HG03139 (cell line): ENCODE results near the gene FBL.

Experiments
- ATAC-seq: cut with Tn5 transposase; IDR thresholded peaks from one replicate; pipeline ENCODE4 v1.9.1; 2021; ENCODE audit not compliant: unreplicated experiment

The FBL gene

DNA sequence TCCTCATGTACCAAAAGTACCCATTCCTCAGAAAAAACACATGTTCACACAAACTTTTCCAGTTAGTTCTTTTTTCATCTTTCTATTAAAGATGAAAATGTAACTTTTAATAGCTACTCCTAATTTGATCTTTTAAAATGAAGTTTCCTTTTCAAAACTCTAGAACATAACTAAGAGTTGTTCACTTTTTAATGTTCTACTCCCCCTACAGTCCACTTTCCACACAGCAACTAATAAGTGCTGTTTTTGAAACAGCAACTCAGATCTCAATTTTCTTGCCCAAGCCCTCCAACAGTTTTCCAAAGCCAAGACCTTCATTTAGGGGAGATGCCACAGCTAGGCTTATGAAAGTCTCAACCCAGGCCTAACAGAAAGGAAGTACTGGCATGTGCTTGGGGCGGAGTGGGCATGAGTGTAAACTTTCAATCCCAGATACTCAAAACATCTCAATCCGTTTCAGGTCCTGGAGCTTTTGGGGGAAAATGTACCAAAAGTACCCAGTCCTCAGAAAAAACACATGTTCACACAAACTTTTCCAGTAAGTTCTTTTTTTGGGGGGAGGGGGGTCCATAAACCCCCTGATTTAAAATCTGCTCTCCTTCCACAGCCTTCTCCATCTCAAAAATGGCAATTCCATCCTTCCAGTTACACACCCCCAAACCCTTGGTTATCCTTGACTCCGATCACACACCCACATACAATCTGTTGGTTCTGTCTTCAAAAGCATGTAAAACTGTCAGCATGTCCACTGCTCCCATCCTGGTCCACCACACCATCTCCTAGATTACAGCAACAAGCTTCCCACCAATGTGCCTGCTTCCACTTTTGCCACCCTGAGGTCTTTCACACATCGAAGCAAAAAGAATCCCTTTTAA, 2.0 kb downstream of the FBL start:
- no peak for ATAC-seq

DNA sequence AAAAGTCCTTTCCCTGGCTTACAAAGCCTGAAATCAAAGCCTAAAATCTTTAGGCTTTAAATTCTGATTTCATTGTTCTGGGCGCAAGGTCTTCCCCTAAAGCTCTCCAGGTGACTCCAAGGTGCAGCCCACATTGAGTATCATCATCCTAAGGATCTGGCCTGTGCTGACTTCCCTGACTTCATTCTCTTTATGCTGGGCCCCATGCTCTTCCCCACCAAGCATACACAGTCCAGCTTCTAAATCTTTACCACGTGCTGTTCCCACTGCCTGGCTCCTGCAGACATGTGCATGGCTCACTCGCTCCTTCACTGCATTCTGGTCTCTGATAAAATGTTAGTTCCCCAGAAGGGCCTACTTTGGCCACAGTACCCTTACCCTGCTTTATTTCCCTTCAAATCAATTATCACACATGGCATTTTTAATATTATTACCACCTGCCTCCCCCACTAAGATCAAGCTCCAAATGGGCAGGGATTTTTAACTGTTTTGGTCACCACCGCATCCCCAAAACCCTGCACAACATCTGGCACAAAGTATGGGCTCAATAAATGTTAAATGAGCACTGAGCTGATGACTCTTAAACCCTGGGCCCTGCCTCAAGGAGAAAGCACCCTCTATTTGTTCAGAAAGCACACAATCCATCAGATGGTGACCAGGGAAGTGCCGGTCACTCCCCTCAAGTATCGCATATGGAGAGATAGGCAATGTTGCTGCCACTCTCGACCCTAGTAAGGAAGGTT, 3.3 kb downstream of the FBL start:
- ATAC-seq, result no peak

DNA sequence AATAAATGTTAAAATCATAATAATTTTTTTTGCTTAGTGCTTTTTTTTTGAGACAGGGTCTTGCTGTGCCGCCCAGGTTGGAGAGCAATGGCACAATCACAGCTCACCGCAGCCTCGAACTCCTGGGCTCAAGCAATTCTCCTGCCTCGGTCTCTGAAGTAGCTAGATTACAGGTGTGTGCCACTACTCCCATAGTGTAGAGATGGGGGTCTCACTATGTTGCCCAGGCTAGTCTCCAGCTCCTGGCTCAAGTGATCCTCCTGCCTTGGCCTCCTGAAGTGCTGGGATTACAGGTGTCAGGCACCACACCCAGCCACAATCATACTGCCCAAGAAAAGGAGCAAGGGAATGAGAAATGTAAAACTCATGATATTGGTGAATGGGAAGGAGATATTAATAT, 5.1 kb downstream of the FBL start:
- ATAC-seq, result no peak

DNA sequence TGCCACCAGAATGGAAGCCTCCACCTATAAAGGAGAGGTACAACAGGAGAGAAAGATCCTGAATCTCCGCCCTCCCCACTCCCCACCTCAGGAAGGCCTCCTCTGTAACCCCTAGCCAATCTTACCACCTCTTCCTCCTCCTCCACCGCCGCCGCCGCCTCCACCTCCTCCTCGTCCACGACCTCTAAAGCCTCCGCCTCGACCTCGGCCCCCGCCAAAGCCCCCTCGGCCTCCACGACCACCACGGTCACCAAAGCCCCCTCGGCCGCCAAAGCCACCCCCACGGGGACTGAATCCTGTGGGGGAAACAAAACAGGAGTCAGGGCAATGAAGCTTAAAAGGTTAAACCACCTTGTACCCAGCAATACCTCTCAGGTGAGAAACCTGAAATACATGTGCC, 5.7 kb downstream of the FBL start:
- no peak for ATAC-seq

DNA sequence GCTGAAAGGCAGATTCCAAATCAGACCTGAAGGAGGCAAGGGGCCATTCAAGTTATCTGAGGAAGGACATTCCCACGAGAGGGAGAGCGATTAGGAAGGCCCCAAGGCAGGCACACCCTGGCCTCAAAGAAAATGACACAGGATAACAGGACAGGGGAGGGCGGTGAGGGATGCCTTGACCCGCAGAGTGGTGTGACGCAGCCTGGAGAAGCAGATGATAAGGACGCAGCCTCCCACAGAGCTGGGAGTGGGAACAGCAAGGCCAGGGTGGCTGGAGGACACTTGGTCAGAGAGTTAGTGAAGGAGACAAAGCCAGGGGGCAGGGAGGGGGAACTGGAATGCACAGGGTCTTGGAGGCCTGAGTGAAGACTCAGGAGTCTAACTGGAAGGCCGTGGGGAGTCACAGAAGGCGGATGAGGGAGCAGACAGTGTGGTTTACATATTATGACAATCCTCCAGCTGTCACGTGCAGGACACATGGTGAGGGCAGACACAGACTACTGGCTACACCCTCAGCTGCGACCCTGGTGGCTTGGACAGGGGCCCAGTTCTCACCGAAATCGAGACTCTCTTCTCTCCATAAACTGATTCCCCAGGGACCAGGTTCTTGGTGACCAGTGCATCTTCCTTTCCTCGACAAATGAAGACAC, 6.4 kb downstream of the FBL start:
- ATAC-seq, result no peak

DNA sequence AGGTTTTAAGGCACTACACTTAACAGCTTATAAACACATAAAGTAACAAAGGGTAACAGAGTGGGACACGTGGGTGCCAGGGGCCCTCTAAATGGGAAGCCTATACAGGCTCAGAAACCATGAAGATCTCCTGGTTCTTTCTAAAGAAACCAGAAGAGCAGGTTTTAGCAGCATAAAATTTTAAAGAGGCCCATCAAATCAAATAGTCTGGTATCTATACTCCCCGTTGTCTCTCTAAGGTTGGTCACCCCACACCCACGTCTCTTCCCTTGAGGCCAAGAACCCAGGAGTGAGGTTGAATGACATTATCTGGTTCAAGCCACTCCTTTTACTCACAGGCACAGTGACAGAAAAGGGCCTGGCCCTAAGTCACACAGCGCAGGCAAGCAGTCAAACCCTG, 7.6 kb downstream of the FBL start:
- no peak for ATAC-seq

DNA sequence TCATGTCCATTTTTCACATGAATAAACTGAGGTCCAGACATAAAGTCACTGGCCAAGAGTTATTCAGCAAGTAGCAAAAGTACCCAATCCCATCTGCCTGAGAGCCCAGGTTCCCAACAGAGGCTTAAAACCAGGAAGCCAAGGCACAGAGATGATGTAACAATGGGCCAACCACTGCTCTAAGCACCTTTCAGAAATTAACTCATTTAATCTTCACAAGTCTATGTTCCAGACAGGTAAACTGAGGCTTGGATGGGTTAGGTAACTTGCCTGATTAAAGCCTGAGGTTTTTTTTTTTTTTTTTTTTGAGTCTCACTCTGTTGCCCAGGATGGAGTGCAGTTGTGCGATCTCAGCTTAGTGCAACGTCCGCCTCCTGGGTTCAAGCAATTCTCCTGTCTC, 8.2 kb downstream of the FBL start:
- ATAC-seq, result no peak

DNA sequence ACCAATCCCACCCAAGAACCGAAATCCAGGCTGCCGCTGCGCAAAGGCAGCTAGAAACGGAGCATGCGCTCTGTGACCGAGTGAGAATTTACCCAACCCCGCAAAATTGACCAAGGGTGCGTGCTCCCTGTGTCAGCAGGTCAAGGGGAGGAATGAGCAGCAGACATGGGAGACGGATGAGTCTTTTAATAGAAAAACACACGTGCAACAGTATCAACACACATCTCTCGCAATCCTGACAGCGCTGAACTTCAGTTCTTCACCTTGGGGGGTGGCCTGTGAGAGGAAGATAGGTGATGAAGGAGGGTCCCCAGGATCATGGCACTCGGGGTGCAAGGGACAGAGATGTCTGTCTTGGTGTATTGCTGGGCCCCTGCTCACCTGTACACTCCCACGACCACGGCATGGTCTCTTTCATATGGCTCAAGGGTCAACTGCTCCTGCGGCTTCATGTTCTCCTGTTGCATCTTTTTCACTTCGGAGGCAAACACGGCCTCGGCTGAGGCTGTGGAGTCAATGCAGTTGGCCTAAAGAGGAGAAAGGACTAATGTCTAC, 11.8 kb downstream of the FBL start:
- no peak for ATAC-seq

DNA sequence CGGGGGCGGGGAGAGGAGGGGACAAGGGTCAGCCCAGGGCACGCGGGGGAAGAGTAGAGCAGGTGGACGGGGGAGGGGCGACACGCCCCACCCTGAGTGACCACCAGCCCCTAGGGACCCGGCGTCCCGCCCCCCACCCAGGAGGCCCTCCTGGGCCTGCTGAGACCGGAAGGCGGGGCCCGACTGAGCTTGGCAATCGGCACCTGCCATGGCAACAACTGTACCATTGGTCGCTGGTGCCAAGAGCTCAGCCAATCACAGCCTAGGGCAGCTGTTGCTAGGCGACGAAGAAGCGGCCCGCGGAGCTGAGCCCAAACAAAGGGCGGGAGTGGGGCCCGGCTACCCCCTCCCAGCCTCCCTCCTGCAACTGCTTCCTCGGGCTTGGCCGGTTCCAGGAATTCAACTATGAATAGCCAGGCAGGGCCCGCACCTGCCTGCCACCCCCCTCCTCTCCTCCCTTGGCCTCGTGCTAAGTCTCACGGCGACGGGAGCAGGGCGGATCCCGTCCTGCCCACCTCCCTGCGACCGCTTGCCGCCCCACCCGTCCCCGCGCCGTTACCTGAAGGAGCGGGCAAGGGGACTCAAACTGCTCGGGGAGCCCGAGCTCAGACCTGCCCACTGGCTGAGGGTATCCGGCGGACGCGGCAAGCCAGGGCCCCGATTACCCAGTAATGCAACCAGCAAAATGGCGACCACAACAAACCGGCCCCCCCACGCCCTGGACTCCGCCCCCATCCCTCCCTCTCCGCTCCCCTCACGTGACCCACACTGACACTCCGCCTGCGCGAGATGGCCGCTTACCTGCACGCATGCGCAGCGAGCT, 12.5 kb downstream of the FBL start, which contains the start of gene DYRK1B:
Gene DYRK1B, minus strand, starts transcription at position 699 of the 823 bp plus-strand sequence. CDS start 2,295 bp downstream, outside the sequence.
- peak; percentile 83 for ATAC-seq

GRCh38 chr19:39833160-39833463, 13.1 kb downstream of the FBL start:
- ATAC-seq, result no peak

DNA sequence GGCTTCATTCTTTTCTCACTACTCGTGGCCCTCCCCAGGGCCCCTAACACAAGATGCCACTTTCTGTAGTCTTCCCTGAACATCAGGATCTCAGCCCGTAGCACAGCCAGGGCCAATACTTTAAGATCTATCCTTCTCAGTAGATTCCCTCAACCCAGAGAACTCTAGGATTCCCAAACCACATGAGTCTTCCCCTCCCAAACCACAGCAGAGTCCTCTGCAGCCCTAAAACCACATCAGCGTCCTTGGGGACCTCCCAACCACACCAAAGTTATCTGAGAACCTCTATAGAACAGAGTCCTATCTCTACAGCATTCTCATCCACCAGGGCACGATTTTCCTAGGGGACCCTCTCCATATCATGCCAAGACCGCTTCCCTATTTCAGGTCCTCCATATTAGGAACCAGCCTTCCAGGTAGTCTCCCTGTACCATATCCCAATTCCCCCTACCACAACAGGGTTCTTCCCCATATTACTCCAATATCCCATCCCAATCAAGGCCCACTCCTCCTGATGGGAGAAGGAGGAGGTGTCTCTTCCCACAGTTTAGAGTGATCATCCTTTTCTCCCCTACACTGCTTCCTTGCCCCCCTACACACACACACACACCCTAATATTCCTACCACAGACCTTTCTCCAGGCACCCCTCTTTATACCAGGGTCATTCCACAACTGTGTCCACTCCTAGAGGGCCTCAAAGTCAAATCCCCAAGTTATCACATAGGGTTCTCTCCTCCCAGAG, 13.7 kb downstream of the FBL start:
- no peak for ATAC-seq

DNA sequence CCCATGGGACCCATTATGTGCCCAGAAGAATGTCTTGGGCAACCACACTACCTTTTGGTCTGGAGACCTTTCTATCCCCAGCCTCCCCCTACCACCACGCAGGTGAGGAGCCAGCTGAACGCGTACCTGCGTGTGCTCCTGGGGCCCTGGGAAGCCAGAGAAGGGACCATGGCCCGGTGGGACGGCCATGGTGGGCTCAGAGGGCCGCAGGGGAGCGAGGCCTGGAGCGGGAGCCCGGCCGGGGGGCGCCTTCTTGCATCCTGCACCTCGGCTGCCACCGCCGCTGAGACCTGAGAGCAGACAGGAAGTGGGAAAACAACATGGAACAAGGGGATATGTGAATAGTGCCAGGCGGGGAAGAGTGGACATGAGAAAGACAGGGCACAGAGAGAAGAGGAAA, 14.5 kb downstream of the FBL start:
- ATAC-seq, result no peak

DNA sequence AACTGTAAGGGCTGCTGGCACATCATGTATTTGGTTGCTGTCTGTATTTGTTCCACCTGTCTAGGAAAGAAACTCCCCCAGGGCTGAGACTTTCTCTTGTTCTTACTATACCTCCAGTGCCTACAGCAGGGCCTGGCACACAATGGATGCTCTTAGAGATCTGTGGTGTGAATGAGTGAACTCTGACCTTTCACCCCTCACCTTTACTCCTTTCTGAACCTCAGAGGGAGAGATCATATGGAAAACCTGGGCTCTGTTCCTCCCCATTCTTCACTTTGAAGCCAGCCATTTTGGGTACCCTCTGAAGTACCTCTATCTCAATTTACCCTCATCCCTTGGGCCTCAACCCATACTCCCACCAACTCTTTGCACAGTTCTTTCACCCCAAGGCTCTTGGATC, 15.3 kb downstream of the FBL start:
- ATAC-seq, result no peak

DNA sequence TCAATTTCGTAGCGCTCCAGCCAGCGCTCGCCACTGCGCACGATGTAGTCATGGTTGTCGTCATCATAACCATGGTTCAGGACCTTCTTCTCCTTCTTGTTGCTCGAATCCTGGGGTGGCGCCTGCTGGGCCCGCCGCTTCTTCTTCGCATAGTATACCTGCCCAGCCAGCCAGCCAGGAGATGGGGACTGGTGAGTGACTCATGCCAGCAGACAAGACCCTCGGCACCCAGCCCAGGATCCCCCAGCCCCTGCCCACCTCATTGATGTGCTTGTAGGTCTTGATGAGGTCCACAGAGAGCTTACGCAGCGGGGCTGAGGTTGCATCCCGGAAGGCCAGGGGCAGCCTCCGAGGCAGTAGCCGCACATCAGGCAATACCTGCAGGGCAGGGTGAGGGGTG, 15.8 kb downstream of the FBL start:
- no peak for ATAC-seq

DNA sequence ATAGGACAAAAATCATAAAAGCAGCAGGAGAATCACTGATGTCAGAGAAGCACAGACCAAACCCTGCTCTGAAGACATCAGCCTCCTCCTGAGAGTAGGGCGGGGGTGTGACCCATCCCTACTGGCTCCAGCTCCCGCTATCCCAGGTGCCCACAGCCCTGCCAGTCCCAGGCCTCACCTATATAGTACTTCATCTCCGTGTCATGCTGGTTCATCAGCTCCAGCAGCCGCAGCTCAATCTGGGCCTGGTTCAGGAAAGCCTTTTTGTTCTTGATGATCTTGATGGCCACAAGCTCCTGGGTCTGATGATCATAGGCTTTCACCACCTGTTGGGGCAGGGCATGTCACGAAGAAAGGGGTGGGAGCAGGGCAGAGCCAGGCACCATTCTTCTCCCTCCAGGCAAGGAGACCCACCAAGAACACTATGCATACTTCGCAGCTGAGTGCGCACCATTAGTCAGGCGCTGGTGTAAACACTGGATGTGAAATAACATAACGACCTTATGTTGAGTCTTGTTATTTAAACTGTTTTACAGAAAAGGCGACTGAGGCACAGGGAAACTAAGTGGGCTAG, 16.4 kb downstream of the FBL start:
- ATAC-seq, result no peak

GRCh38 chr19:39828654-39829032, 17.5 kb downstream of the FBL start:
- ATAC-seq, result no peak

- no peak for ATAC-seq
Measured at GRCh38 chr19:39828015-39828653, 18.0 kb downstream of the FBL start.

GRCh38 chr19:39827216-39827615, 19.0 kb downstream of the FBL start:
- no peak for ATAC-seq

GRCh38 chr19:39826311-39826945, 19.8 kb downstream of the FBL start:
- no peak for ATAC-seq
